Inferior parietal cortex (tissue), 1 donor: ENCODE measurements around the gene AOX1.
"Not testable (repeated sequence)": the region's sequence is repeated elsewhere in the genome, so short reads cannot be mapped to it uniquely, and the experiment has no call there.

Experiments used
- DNase-seq: peaks from one replicate; pipeline ENCODE4 v3.0.0-alpha.2; 2016; ENCODE audit errors: extremely low spot score

The AOX1 gene

GRCh38 chr2:200602584-200602983 lies 16.8 kb downstream of the AOX1 start:
- no peak for DNase-seq

- no peak for DNase-seq
Observed at GRCh38 chr2:200603972-200604371, 18.2 kb downstream of the AOX1 start.

GRCh38 chr2:200604571-200605255 lies 18.9 kb downstream of the AOX1 start:
- no peak for DNase-seq

GRCh38 chr2:200608341-200609027 lies 22.7 kb downstream of the AOX1 start:
- no peak for DNase-seq

GRCh38 chr2:200609028-200609614 lies 23.3 kb downstream of the AOX1 start:
- DNase-seq, result no peak

GRCh38 chr2:200610217-200610616 lies 24.4 kb downstream of the AOX1 start:
- DNase-seq, result not testable (repeated sequence)

- DNase-seq, result no peak
Observed at GRCh38 chr2:200613692-200614091, 27.9 kb downstream of the AOX1 start.

- no peak for DNase-seq
Observed at GRCh38 chr2:200614249-200614648, 28.4 kb downstream of the AOX1 start.

- DNase-seq, result no peak
Observed at GRCh38 chr2:200615247-200615646, 29.4 kb downstream of the AOX1 start.

- peak; percentile 8 for DNase-seq
Observed at GRCh38 chr2:200616193-200616592, 30.4 kb downstream of the AOX1 start.

GRCh38 chr2:200616656-200617055 lies 30.8 kb downstream of the AOX1 start:
- no peak for DNase-seq

- no peak for DNase-seq
Observed at GRCh38 chr2:200617156-200618053, 31.6 kb downstream of the AOX1 start.

- DNase-seq, result no peak
Observed at GRCh38 chr2:200618054-200618419, 32.2 kb downstream of the AOX1 start.

- DNase-seq, result peak; percentile 49
Observed at GRCh38 chr2:200618590-200619021, 32.8 kb downstream of the AOX1 start.

GRCh38 chr2:200619279-200619678 lies 33.5 kb downstream of the AOX1 start:
- no peak for DNase-seq

- DNase-seq, result no peak
Observed at GRCh38 chr2:200620606-200621390, 35.0 kb downstream of the AOX1 start.

- DNase-seq, result no peak
Observed at GRCh38 chr2:200622106-200622505, 36.3 kb downstream of the AOX1 start.

GRCh38 chr2:200624026-200624425 lies 38.2 kb downstream of the AOX1 start:
- no peak for DNase-seq

- no peak for DNase-seq
Observed at GRCh38 chr2:200624658-200625057, 38.8 kb downstream of the AOX1 start.

- no peak for DNase-seq
Observed at GRCh38 chr2:200625282-200625681, 39.5 kb downstream of the AOX1 start.

GRCh38 chr2:200625958-200626363 lies 40.1 kb downstream of the AOX1 start:
- DNase-seq, result no peak
